Astrocyte (in vitro differentiated cells and primary cell): ENCODE data around the gene KLHDC10. TPM values are rescaled to one million over a fixed set of nuclear protein-coding genes. Genes with fewer than 3 reads are reported as not detected.
A peak's percentile ranks its signal among the peaks of the same experiment; 100 is the strongest.

ENCODE experiments used
- DNase-seq: peaks from one replicate; pipeline ENCODE4 v3.0.0-alpha.2; 2010; ENCODE audit warnings: low read depth
- FAIRE-seq: peaks from 2 replicates; lab custom pipeline; 2011; peaks lifted over from hg19 to GRCh38; lab: Jason Lieb, UNC
- H2AFZ ChIP-seq: 2 replicates; pipeline ENCODE4 v1.6.0; 2012; ENCODE audit warnings: low read depth, low read length, inconsistent platforms
- H3K27ac ChIP-seq: 2 replicates; pipeline ENCODE4 v1.5.1; 2011; ENCODE audit warnings: low read depth, low read length, inconsistent platforms
- H3K27me3 ChIP-seq: 2 replicates; pipeline ENCODE4 v1.6.0; 2011; ENCODE audit warnings: low read length, inconsistent platforms; ENCODE audit not compliant: insufficient read depth
- H3K36me3 ChIP-seq: 2 replicates; pipeline ENCODE4 v1.5.1; 2011; ENCODE audit warnings: low read length, inconsistent platforms; ENCODE audit not compliant: insufficient read depth
- H3K4me1 ChIP-seq: 2 replicates; pipeline ENCODE4 v1.5.1; 2011; ENCODE audit warnings: low read length, inconsistent platforms; ENCODE audit not compliant: insufficient read depth
- H3K4me2 ChIP-seq: 2 replicates; pipeline ENCODE4 v1.6.0; 2012; ENCODE audit warnings: low read length, inconsistent platforms
- H3K4me3 ChIP-seq: 2 replicates; pipeline ENCODE4 v1.5.1; 2011; ENCODE audit warnings: low read depth, mild to moderate bottlenecking, low read length, inconsistent platforms; ENCODE audit not compliant: insufficient read depth
- H3K79me2 ChIP-seq: 2 replicates; pipeline ENCODE4 v1.6.0; 2012; ENCODE audit warnings: mild to moderate bottlenecking, low read length, inconsistent platforms; ENCODE audit not compliant: insufficient read depth
- H3K9ac ChIP-seq: 2 replicates; pipeline ENCODE4 v1.6.0; 2012; ENCODE audit warnings: mild to moderate bottlenecking, low read length, inconsistent platforms
- H3K9me3 ChIP-seq: 2 replicates; pipeline ENCODE4 v1.5.1; 2012; ENCODE audit warnings: low read depth, mild to moderate bottlenecking, low read length, inconsistent platforms; ENCODE audit not compliant: insufficient read depth
- H4K20me1 ChIP-seq: 2 replicates; pipeline ENCODE4 v1.6.0; 2012; ENCODE audit warnings: low read length, inconsistent platforms; ENCODE audit not compliant: insufficient read depth
- H3K27ac Mint-ChIP-seq: one replicate; pipeline ENCODE4 v1.8.0; 2021; ENCODE audit warnings: mild to moderate bottlenecking, mixed read lengths; ENCODE audit not compliant: unreplicated experiment
- H3K27me3 Mint-ChIP-seq: one replicate; pipeline ENCODE4 v1.8.0; 2021; ENCODE audit warnings: low read depth, mixed read lengths; ENCODE audit not compliant: unreplicated experiment
- H3K36me3 Mint-ChIP-seq: one replicate; pipeline ENCODE4 v1.8.0; 2021; ENCODE audit warnings: low read depth, mixed read lengths; ENCODE audit not compliant: unreplicated experiment
- H3K4me1 Mint-ChIP-seq: one replicate; pipeline ENCODE4 v1.8.0; 2021; ENCODE audit warnings: low read depth, mixed read lengths; ENCODE audit not compliant: unreplicated experiment
- H3K4me3 Mint-ChIP-seq: one replicate; pipeline ENCODE4 v1.8.0; 2021; ENCODE audit warnings: mild to moderate bottlenecking, moderate library complexity, mixed read lengths; ENCODE audit not compliant: unreplicated experiment
- H3K9me3 Mint-ChIP-seq: one replicate; pipeline ENCODE4 v1.8.0; 2021; ENCODE audit warnings: mild to moderate bottlenecking, mixed read lengths; ENCODE audit not compliant: unreplicated experiment
- CTCF ChIP-seq: IDR thresholded peaks from 2 replicates; pipeline ENCODE4 v1.5.1; 2011; ENCODE audit warnings: low read depth, mild to moderate bottlenecking, inconsistent platforms, low read length, moderate library complexity; ENCODE audit not compliant: insufficient read depth
- EZH2 ChIP-seq: IDR thresholded peaks from 2 replicates; pipeline ENCODE4 v1.6.1; 2012; ENCODE audit warnings: mild to moderate bottlenecking, low read length, inconsistent platforms; ENCODE audit not compliant: insufficient read depth
- total RNA-seq: library from RNA; stranded (reverse); gene quantifications from 2 replicates; pipeline ENCODE4 v1.2.1, GENCODE V29; 2021

The KLHDC10 gene
- total RNA-seq, 1 donor from 2014 or later: 33.2 TPM

- Histone ChIP-seq H3K4me1 (no peaks in the 10 kb centered on the region), H3K27ac (no peak overlapping the region), H3K79me2 (no peaks in the 10 kb centered on the region), H3K4me3 (no peak overlapping the region), H2AFZ (no peak overlapping the region), H4K20me1 (no peaks in the 10 kb centered on the region), H3K9me3 (no peaks in the 10 kb centered on the region), H3K4me2 (no peak overlapping the region), H3K36me3 (peaks cover 37% of the 10 kb centered on the region), H3K9ac (no peak overlapping the region), H3K27me3 (no peaks in the 10 kb centered on the region)
- DNase-seq (no peak), FAIRE-seq (no peak)
- H3K27ac Mint-ChIP-seq: no peak overlapping the region
- no peak overlapping the region for H3K4me3 Mint-ChIP-seq
- TF ChIP-seq EZH2: no peak
- TF ChIP-seq CTCF: no peak
- H3K4me1 Mint-ChIP-seq: peaks cover 5% of the 10 kb centered on the region
- H3K9me3 Mint-ChIP-seq: no peaks in the 10 kb centered on the region
- H3K27me3 Mint-ChIP-seq: no peaks in the 10 kb centered on the region
- peaks cover 13% of the 10 kb centered on the region for H3K36me3 Mint-ChIP-seq
Measured at GRCh38 chr7:130127404-130127803, 57.1 kb downstream of the KLHDC10 start.

- no peak overlapping the region for H3K27ac ChIP-seq
- no peaks in the 10 kb centered on the region for H3K9me3 ChIP-seq
- no peaks in the 10 kb centered on the region for H3K4me1 ChIP-seq
- Mint-ChIP-seq H3K4me3 (no peak overlapping the region), H3K4me1 (peaks cover 5% of the 10 kb centered on the region), H3K36me3 (peaks cover 9% of the 10 kb centered on the region), H3K27me3 (no peaks in the 10 kb centered on the region), H3K27ac (no peak overlapping the region), H3K9me3 (no peaks in the 10 kb centered on the region)
- FAIRE-seq: no peak
- H3K27me3 ChIP-seq: no peaks in the 10 kb centered on the region
- no peaks in the 10 kb centered on the region for H3K79me2 ChIP-seq
- no peak for TF ChIP-seq EZH2
- no peak for TF ChIP-seq CTCF
- no peak overlapping the region for H3K4me3 ChIP-seq
- no peaks in the 10 kb centered on the region for H4K20me1 ChIP-seq
- no peak overlapping the region for H3K9ac ChIP-seq
- H2AFZ ChIP-seq: no peak overlapping the region
- no peak overlapping the region for H3K4me2 ChIP-seq
- peaks cover 34% of the 10 kb centered on the region for H3K36me3 ChIP-seq
- DNase-seq: peak; percentile 64
Measured at GRCh38 chr7:130127821-130128317, 57.5 kb downstream of the KLHDC10 start.

DNA sequence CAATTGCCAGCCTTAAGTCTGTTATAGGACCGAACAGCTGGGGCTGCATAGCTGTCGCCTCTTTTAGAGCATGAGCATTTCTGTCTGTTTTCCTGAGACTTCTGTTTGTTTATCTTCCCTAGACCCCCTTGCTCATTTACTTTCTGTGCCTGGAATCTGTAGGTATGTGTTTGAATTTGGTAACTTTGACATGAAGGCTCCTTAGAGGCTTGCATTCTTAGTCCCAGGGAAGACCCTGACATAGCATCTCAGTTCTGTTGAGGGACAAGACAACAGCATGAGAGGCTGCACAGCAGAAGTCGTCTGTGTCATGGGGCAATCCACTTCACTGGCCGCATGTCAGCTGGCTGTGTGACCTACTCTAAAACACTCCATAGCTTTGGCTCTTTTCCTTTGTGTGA is 58.7 kb downstream of the KLHDC10 start:
- Histone ChIP-seq H4K20me1 (no peaks in the 10 kb centered on the region), H3K4me2 (no peak overlapping the region), H3K36me3 (peaks cover 29% of the 10 kb centered on the region), H3K4me1 (no peaks in the 10 kb centered on the region), H3K27me3 (no peaks in the 10 kb centered on the region), H3K9me3 (no peaks in the 10 kb centered on the region), H3K4me3 (no peak overlapping the region), H3K27ac (no peak overlapping the region), H3K9ac (no peak overlapping the region), H3K79me2 (no peaks in the 10 kb centered on the region), H2AFZ (no peak overlapping the region)
- Mint-ChIP-seq H3K27ac (no peak overlapping the region), H3K4me1 (peaks cover 8% of the 10 kb centered on the region), H3K36me3 (peaks cover 9% of the 10 kb centered on the region), H3K4me3 (no peak overlapping the region), H3K27me3 (no peaks in the 10 kb centered on the region), H3K9me3 (no peaks in the 10 kb centered on the region)
- TF ChIP-seq EZH2 (no peak), CTCF (no peak)
- DNase-seq: no peak
- FAIRE-seq: no peak
